Esophagus squamous epithelium (tissue), 5 donors: Measurements from ENCODE around the gene PDCD6IP. TPM values are rescaled to one million over a fixed set of nuclear protein-coding genes. Genes with fewer than 3 reads are reported as not detected.

Experiments
- DNase-seq: peaks from one replicate; lab custom pipeline; 2025; lab: John Stamatoyannopoulos, UW
- H3K27ac ChIP-seq, 4 donors: fragments of 200-600 bp; sonication (generic); one replicate each; pipeline ENCODE4 v1.5.1; 2016 to 2019; ENCODE audit warnings: mild to moderate bottlenecking in 1 of 4
- H3K27me3 ChIP-seq, 4 donors: fragments of 200-600 bp; sonication (generic); 1 replicate in 3 of 4; 2 replicates in 1 of 4; pipeline versions ENCODE4 v1.5.1 to v1.6.0; 2017 to 2021; ENCODE audit warnings: antibody characterized with exemption in 1 of 4
- H3K36me3 ChIP-seq, 3 donors: fragments of 200-600 bp; sonication (generic); one replicate each; pipeline ENCODE4 v1.5.1; 2016 to 2019
- H3K4me1 ChIP-seq, 3 donors: fragments of 200-600 bp; sonication (generic); one replicate each; pipeline ENCODE4 v1.5.1; 2017 to 2019
- H3K4me3 ChIP-seq, 4 donors: fragments of 200-600 bp; sonication (generic); 1 replicate in 3 of 4; 2 replicates in 1 of 4; pipeline ENCODE4 v1.5.1; 2016 to 2019; ENCODE audit warnings: mild to moderate bottlenecking in 2 of 4, moderate library complexity in 1 of 4
- H3K9me3 ChIP-seq, 3 donors: fragments of 200-600 bp; sonication (generic); one replicate each; pipeline ENCODE4 v1.5.1; 2016 to 2019
- CTCF ChIP-seq, 6 experiments: fragments of 450-650 bp in 4 of 6; fragments of 200-600 bp in 2 of 6; sonication (generic) in 2 of 6; IDR thresholded peaks; one replicate each; pipeline ENCODE4 v1.5.1; 2016 to 2019; ENCODE audit warnings: antibody characterized with exemption in 6 of 6, mild to moderate bottlenecking in 4 of 6, moderate library complexity in 4 of 6
- POLR2A ChIP-seq, 4 donors: fragments of 450-650 bp; IDR thresholded peaks; one replicate each; pipeline ENCODE4 v1.6.1; 2017; ENCODE audit warnings: antibody characterized with exemption in 4 of 4, mild to moderate bottlenecking in 4 of 4, moderate library complexity in 3 of 4
- WGBS, 2 donors: methylation state at CpG; one replicate each; pipeline ENCODE4 v1.1.5; 2018; 5-methylcytosine and 5-hydroxymethylcytosine counted together
- intact Hi-C: fragments of 100-400 bp; cut with DNase I; formaldehyde crosslinking; loops from one replicate; pipeline ENCODE4 v1.15.0; 2022
- total RNA-seq, 4 donors: library from RNA; depleted of rRNA; stranded (reverse); fragments of >200 nt; gene quantifications; one replicate each; pipeline ENCODE4 v1.1.0, GENCODE V29; 2016
- donor health status: DM: yes; HTN: yes; CAD: no.

The PDCD6IP gene
- total RNA-seq, 4 donors from 2014 or later: 95.1 to 317 (median 189) TPM

GRCh38 chr3:33883538-33883950 is 85.1 kb downstream of the PDCD6IP start:
- H3K27me3 ChIP-seq: no peaks in the 10 kb centered on the region
- H3K27ac ChIP-seq: no peak overlapping the region
- intact Hi-C loops: loop anchor here (10.0 kb wide), 1 partner anchor 801 kb away; no protein-coding TSS in a partner anchor
- H3K4me3 ChIP-seq: peak overlapping the region in 1 of 4 donors; percentile 40
- TF ChIP-seq CTCF (IDR thresholded peaks at IDR 0.05): peak; percentile 45 to 88 (median 82)
- no peak for TF ChIP-seq POLR2A (IDR thresholded peaks at IDR 0.05)
- DNase-seq: no peak
- no peaks in the 10 kb centered on the region for H3K9me3 ChIP-seq
- peaks cover 0 to 6% (median 3%) of the 10 kb centered on the region in 3 donors for H3K4me1 ChIP-seq
- H3K36me3 ChIP-seq: no peaks in the 10 kb centered on the region
- WGBS, 2 donors: 0 to 1% methylated on average over 4 to 6 of the region's 6 CpGs

DNA sequence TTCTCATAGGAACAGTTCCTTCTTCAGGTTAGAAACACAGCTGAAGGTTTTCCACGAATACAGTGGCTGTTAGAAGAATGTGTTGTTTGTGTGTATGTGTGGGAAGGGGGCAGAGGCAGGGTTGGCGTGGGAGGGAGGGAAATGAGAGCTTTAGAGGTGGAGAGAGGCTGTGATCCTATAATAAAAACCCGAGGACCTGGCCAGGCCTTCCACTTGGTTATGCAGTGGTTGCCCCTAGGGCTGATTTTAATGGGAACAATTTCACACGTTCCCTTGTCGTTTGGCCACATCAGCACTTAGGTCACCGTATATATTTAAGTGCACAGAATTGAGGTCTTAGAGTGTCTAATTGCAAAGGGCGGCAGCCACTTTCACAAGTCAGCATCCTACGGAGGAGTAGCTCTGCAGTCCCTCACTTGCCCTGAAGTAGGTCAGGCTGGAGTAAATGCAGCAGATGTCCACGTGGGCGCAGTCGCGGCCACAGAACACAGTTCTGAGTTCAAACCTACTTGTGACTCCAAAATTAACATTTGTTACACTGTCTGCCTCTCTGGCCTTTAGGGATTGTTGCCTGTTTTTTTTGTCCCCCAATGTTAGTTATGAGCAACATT is 85.6 kb downstream of the PDCD6IP start:
- no peaks in the 10 kb centered on the region for H3K36me3 ChIP-seq
- no peak overlapping the region for H3K27ac ChIP-seq
- peak overlapping the region in 1 of 4 donors; percentile 40 for H3K4me3 ChIP-seq
- peaks cover 0 to 6% (median 3%) of the 10 kb centered on the region in 3 donors for H3K4me1 ChIP-seq
- WGBS, 2 donors: 47 to 54% methylated on average over 4 to 9 of the region's 12 CpGs
- intact Hi-C loops: loop anchor here (10.0 kb wide), 1 partner anchor 801 kb away; no protein-coding TSS in a partner anchor
- TF ChIP-seq POLR2A (IDR thresholded peaks at IDR 0.05) (no peak), CTCF (IDR thresholded peaks at IDR 0.05) (peak in 1 of 6 experiments; percentile 17)
- no peaks in the 10 kb centered on the region for H3K27me3 ChIP-seq
- H3K9me3 ChIP-seq: no peaks in the 10 kb centered on the region
- no peak for DNase-seq

DNA sequence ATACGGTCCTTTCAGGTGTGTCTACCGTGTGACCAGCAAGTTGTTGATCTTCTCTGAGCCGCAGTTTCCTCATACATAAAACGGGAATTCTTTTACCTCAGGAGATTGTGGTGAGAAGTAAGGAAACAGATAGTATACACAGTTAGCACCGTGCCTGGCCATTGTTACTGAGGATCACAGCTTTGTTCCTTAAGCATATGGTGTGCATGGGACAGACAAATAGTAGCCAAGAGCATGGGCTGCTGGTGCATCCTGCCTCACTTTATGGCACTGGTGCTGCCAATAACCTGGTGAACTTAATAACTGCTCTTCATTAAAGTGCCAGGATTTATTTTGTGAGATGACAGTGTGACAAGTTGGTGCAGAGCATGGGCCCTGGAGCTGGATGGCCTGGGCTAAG is 86.3 kb downstream of the PDCD6IP start:
- 34 to 54% methylated on average over 5 of the region's 5 CpGs for WGBS, 2 donors
- intact Hi-C loops: loop anchor here (10.0 kb wide), 1 partner anchor 800 kb away; no protein-coding TSS in a partner anchor
- Histone ChIP-seq H3K27ac (no peak overlapping the region), H3K4me3 (no peak overlapping the region), H3K27me3 (no peaks in the 10 kb centered on the region), H3K36me3 (no peaks in the 10 kb centered on the region), H3K9me3 (no peaks in the 10 kb centered on the region), H3K4me1 (peaks cover 0 to 6% (median 3%) of the 10 kb centered on the region in 3 donors)
- TF ChIP-seq POLR2A (IDR thresholded peaks at IDR 0.05) (no peak), CTCF (IDR thresholded peaks at IDR 0.05) (no peak)
- DNase-seq: no peak

GRCh38 chr3:33885496-33885895 is 87.1 kb downstream of the PDCD6IP start:
- intact Hi-C loops: loop anchor here (10.0 kb wide), 1 partner anchor 799 kb away; no protein-coding TSS in a partner anchor
- no peak for DNase-seq
- Histone ChIP-seq H3K27me3 (no peaks in the 10 kb centered on the region), H3K27ac (no peak overlapping the region), H3K4me3 (no peak overlapping the region), H3K9me3 (no peaks in the 10 kb centered on the region), H3K36me3 (no peaks in the 10 kb centered on the region), H3K4me1 (peaks cover 0 to 6% (median 3%) of the 10 kb centered on the region in 3 donors)
- TF ChIP-seq POLR2A (IDR thresholded peaks at IDR 0.05): no peak
- TF ChIP-seq CTCF (IDR thresholded peaks at IDR 0.05): no peak
- 86 to 89% methylated on average over 6 of the region's 6 CpGs for WGBS, 2 donors

GRCh38 chr3:33886015-33886414 is 87.6 kb downstream of the PDCD6IP start:
- no peak overlapping the region for H3K4me3 ChIP-seq
- no peak for TF ChIP-seq CTCF (IDR thresholded peaks at IDR 0.05)
- no peak for TF ChIP-seq POLR2A (IDR thresholded peaks at IDR 0.05)
- no peaks in the 10 kb centered on the region for H3K36me3 ChIP-seq
- peaks cover 0 to 6% (median 3%) of the 10 kb centered on the region in 3 donors for H3K4me1 ChIP-seq
- 65 to 75% methylated on average over 2 of the region's 2 CpGs for WGBS, 2 donors
- DNase-seq: no peak
- H3K27me3 ChIP-seq: no peaks in the 10 kb centered on the region
- no peak overlapping the region for H3K27ac ChIP-seq
- intact Hi-C loops: loop anchor here (10.0 kb wide), 1 partner anchor 799 kb away; no protein-coding TSS in a partner anchor
- no peaks in the 10 kb centered on the region for H3K9me3 ChIP-seq
